ENCODE measurements around the gene ENTPD2.
A peak's percentile ranks its signal among the peaks of the same experiment; 100 is the strongest.

Gene ENTPD2

GRCh38 chr9:137027369-137028262, 26.2 kb downstream of the ENTPD2 start, which contains the start of gene ABCA2:
Gene ABCA2 (minus strand): TSS chr9:137028237. CDS start chr9:137028140, 97 bp downstream.
- peak; percentile 12 for DNase-seq (ENCODE audit: low read depth)
- TF ChIP-seq CTCF (conservative IDR thresholded peaks at IDR 0.05; ENCODE audit: low read length) = no peak
- peak within 1 kb of the TSS; percentile 59 for H3K4me3 ChIP-seq (ENCODE audit: low read length)

- TF ChIP-seq CTCF (conservative IDR thresholded peaks at IDR 0.05; ENCODE audit: low read length) = no peak
- DNase-seq (ENCODE audit: low read depth) = no peak
- H3K4me3 ChIP-seq (ENCODE audit: low read length) = peak overlapping the region; percentile 59
These were observed 27.0 kb downstream of the ENTPD2 start for GRCh38 chr9:137026828-137027227.

GRCh38 chr9:137026384-137026783, 27.5 kb downstream of the ENTPD2 start:
- TF ChIP-seq CTCF (conservative IDR thresholded peaks at IDR 0.05; ENCODE audit: low read length) = no peak

GRCh38 chr9:137025517-137025966, 28.3 kb downstream of the ENTPD2 start:
- H3K4me3 ChIP-seq (ENCODE audit: low read length) = no peak overlapping the region
- no peak for TF ChIP-seq CTCF (conservative IDR thresholded peaks at IDR 0.05; ENCODE audit: low read length)
- no peak for DNase-seq (ENCODE audit: low read depth)

More at GRCh38 chr9:137026384-137026783, 27.5 kb downstream of the ENTPD2 start:
- no peak overlapping the region for H3K4me3 ChIP-seq (ENCODE audit: low read length)
- no peak for DNase-seq (ENCODE audit: low read depth)

GRCh38 chr9:137023583-137023991, 30.3 kb downstream of the ENTPD2 start:
- TF ChIP-seq CTCF (conservative IDR thresholded peaks at IDR 0.05; ENCODE audit: low read length) = no peak
- no peak for DNase-seq (ENCODE audit: low read depth)
- no peak overlapping the region for H3K4me3 ChIP-seq (ENCODE audit: low read length)

GRCh38 chr9:137023157-137023556, 30.7 kb downstream of the ENTPD2 start:
- TF ChIP-seq CTCF (conservative IDR thresholded peaks at IDR 0.05; ENCODE audit: low read length) = no peak
- no peak for DNase-seq (ENCODE audit: low read depth)
- no peak overlapping the region for H3K4me3 ChIP-seq (ENCODE audit: low read length)

- H3K4me3 ChIP-seq (ENCODE audit: low read length) = no peak overlapping the region
- no peak for DNase-seq (ENCODE audit: low read depth)
- TF ChIP-seq CTCF (conservative IDR thresholded peaks at IDR 0.05; ENCODE audit: low read length) = no peak
These were observed 31.2 kb downstream of the ENTPD2 start for GRCh38 chr9:137022662-137023008.

Data from AG10803 (cell line).